NB4 (cell line): ENCODE results near the gene PRADC1.

Experiments used
- MAX ChIP-seq: IDR thresholded peaks from 2 replicates; pipeline ENCODE4 v1.6.1; 2011; ENCODE audit warnings: low read depth, low read length
- POLR2A ChIP-seq: IDR thresholded peaks from 2 replicates; pipeline ENCODE4 v1.6.1; 2011; ENCODE audit warnings: mild to moderate bottlenecking; ENCODE audit not compliant: insufficient read length; ENCODE audit errors: extremely low read depth
- TF ChIP-seq, protein P1 (sequence below): IDR thresholded peaks from one replicate; pipeline ENCODE4 v1.5.1; 2012; ENCODE audit warnings: low read depth, low read length

DNA sequence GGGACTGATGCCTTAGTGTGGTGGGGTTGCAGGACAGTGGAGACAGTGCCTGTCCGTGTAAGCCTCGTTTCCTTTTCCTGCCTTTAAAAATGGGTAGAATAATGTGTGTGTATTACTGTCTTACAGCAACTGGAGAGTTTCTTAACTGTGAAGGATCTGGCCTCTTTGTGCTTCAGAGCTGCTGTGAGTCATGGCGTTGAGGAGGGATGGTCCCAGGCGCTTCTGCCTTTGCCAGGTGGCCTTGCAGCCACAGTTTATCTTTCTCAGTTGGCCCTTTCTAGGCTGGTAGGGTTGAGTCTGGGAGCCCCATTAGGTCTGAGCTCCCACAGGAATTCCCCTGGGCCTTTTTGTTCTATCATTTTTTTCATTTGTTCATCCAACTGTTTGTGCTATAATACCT lies 9.2 kb downstream of the PRADC1 start:
- TF ChIP-seq, protein P1, sequence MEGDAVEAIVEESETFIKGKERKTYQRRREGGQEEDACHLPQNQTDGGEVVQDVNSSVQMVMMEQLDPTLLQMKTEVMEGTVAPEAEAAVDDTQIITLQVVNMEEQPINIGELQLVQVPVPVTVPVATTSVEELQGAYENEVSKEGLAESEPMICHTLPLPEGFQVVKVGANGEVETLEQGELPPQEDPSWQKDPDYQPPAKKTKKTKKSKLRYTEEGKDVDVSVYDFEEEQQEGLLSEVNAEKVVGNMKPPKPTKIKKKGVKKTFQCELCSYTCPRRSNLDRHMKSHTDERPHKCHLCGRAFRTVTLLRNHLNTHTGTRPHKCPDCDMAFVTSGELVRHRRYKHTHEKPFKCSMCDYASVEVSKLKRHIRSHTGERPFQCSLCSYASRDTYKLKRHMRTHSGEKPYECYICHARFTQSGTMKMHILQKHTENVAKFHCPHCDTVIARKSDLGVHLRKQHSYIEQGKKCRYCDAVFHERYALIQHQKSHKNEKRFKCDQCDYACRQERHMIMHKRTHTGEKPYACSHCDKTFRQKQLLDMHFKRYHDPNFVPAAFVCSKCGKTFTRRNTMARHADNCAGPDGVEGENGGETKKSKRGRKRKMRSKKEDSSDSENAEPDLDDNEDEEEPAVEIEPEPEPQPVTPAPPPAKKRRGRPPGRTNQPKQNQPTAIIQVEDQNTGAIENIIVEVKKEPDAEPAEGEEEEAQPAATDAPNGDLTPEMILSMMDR, result no peak
- TF ChIP-seq MAX (no peak), POLR2A (no peak)
